Suprapubic skin (tissue), 3 donors: ENCODE measurements around the gene ARHGEF17.

Experiments
- CTCF ChIP-seq, 2 donors: fragments of 200-600 bp in 1 of 2; fragments of 450-650 bp in 1 of 2; sonication (generic) in 1 of 2; IDR thresholded peaks; one replicate each; pipeline ENCODE4 v1.5.1; 2016 to 2019; ENCODE audit warnings: antibody characterized with exemption in 2 of 2, mild to moderate bottlenecking in 1 of 2, moderate library complexity in 1 of 2
- EP300 ChIP-seq: sonication (generic); formaldehyde crosslinking; IDR thresholded peaks from one replicate; pipeline ENCODE4 v1.6.1; 2017; ENCODE audit warnings: antibody characterized with exemption
- POLR2A ChIP-seq, 2 donors: fragments of 450-650 bp; IDR thresholded peaks; one replicate each; pipeline ENCODE4 v1.6.1; 2017; ENCODE audit warnings: antibody characterized with exemption in 2 of 2, mild to moderate bottlenecking in 2 of 2, moderate library complexity in 2 of 2

- TF ChIP-seq CTCF (IDR thresholded peaks at IDR 0.05), result no peak
- TF ChIP-seq POLR2A (IDR thresholded peaks at IDR 0.05), result no peak
- no peak for TF ChIP-seq EP300
Observed at GRCh38 chr11:73380897-73381410, 72.9 kb downstream of the ARHGEF17 start.
